GM11168 (cell line): ENCODE measurements around the gene CEL.
"Not testable (repeated sequence)": the region's sequence is repeated elsewhere in the genome, so short reads cannot be mapped to it uniquely, and the experiment has no call there.

Experiments
- in situ Hi-C: fragments of 300-500 bp; cut with MboI; formaldehyde crosslinking; loops from one replicate; pipeline ENCODE4 v1.12.0; 2022; ENCODE audit warnings: low sequenced_read_pairs; ENCODE audit not compliant: unreplicated experiment

CEL gene

GRCh38 chr9:133046196-133046899 is 15.4 kb upstream of the CEL start:
- in situ Hi-C loops = no loop called here

- in situ Hi-C loops = no loop called here
Observed at GRCh38 chr9:133046900-133047295, 14.9 kb upstream of the CEL start.

- in situ Hi-C loops = no loop called here
Observed at GRCh38 chr9:133048595-133048994, 13.2 kb upstream of the CEL start.

DNA sequence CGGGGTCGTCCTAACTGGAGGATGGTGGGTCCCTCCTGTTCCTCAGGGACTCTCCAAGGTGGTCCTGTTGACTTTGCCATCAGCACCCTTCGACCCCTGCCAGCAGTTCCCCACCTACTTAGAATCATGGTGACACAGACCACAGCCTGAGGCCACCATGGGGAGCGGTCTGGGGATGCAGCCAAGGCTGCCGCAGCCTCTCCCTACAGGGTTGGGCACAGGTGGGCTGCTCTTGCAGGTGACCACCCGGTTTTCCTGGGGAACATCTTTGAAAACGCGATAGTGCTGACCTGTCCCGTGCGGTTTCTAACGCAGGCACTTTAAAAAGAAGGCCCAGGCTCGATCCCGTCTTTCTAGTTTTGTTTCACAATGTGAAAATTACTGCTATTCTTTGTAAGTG is 12.7 kb upstream of the CEL start:
- in situ Hi-C loops = no loop called here

GRCh38 chr9:133050142-133050541 is 11.6 kb upstream of the CEL start:
- in situ Hi-C loops = no loop called here

DNA sequence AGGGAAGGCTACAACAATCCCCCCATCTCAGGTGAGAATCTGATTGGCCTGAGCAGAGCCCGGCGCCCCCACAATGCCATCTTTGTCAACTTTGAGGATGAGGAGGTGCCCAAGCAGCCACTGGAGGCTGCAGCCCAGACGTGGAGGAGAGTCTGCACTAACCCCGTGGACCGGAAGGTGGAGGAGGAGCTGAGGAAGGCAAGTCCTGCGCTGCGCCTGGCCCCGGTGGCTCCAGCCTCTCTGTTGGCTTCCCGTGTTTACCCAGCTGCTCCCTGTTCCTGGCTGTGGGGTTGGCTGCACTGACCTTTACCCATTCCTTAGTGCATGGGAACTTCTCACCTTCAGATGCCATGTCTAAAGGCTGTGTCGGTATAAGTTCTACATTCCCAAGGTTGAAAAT is 11.0 kb upstream of the CEL start:
- in situ Hi-C loops = no loop called here

DNA sequence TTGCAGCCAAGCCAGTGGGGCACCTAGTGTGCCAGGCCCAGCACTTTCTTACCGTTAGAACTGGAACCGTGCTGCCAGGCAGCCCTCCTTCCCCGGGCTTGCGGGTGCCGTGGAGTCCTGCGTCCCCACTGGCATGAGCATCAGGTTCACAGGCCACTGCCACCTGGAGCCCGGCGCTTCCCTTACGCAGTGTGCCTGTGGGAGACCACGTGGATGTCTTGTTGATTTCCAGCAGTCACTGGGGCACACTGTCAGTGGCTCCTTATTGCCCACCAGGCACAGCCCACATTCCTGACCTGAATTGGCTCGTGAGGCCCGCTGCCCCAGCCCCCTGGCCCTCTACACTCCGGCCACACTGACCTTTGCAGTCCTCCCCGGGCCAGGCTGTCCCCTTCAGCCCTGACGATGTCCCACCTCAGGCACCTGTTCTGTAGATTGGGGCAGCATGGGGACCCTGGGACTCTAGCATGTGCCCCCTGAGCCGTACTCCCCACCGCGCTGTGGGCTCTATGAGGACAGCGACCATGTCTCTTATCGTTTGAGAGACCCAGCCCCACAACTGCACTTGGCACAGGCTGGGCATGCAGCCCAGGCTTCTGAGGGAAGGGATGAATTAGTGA is 10.4 kb upstream of the CEL start:
- in situ Hi-C loops = no loop called here

DNA sequence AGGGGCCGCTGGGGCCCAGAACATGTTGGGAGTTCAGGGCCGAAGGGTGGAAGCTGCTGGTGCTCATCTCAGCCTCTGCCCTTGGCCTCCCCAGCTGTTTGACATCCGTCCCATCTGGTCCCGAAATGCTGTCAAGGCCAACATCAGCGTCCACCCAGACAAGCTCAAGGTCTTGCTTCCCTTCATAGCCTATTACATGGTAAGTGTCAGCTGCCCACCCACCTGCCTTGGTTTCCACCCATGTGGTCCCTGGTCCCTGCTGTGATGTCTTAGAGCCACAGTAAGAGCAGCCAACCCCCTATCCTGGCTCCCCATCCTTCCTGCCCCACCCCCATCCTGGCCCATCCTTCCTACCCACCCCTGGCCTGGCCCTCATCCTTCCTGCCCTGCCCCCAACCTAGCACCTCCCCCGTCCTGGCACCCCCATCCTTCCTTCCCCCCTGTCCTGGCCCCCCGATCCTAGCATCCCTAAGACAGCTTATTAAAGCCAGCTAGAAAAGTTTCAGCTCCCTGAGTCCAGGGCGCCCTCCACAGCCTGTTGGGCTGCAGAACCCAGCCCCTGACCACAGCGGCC is 9.7 kb upstream of the CEL start:
- in situ Hi-C loops = no loop called here

GRCh38 chr9:133054194-133054890 is 7.4 kb upstream of the CEL start:
- in situ Hi-C loops = no loop called here

DNA sequence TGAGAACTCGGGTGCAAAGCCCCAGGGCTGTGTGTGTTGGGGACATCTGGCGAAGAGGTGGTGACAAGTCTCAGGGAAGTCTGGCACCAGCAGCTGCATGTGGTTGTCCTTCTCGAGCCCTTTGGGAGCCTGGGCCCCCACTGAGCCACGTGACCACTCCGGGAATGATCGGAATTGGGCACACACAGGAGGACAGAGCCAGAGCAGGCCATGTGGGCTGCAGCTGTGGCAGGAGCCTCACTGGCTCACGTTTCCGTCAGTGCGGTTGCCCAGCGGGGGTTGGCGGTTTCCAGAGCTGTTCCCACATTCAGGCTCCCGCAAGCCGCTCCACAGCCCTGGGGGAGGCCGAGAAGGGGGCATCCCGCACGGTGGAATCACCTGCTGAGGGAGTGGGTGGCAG is 6.8 kb upstream of the CEL start:
- in situ Hi-C loops = no loop called here

DNA sequence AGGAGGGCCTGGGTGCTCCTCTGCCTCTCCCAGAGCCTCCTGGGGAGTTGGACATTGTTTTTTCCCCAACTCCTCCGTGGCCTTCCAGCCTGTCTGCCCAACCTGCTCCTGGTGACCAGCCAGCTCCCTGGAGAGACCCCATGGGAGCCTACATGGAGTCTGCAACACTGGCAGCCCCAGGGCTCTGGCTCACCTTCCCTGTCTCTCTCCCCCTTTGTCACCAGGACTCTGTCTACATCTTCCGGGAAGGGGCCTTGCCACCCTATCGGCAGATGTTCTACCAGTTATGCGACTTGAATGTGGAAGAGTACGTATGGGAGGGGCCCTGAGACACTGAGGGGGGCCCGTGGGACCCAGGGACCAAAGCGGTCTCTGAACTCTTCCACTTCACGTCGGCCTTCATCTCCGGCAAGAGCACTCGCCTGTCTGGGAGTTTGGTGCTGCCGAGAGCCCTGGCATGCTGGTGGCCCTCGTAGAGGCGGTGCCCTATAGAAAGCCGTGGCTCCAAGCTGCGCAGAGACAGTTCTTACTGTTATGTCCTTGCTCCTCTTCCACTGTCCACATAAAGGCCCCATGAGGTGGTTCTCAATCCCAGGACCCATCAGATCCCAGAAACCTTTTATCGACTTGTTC is 5.9 kb upstream of the CEL start:
- in situ Hi-C loops = no loop called here

DNA sequence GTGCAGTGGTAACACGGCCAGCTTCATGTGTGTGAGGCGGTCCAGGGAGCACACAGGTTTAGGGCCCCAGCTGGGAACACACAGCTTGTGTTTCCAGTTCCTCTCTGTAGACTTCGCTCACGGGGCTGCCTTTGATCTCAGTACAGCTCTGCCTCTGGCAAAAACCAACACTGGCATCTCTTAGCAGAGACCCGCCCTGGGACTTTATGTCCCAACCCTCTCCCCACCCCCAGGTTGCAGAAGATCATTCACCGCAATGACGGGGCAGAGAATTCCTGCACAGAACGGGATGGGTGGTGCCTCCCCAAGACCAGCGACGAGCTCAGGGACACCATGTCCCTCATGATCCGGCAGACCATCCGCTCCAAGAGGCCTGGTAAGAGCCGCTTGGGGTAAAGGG is 5.2 kb upstream of the CEL start:
- in situ Hi-C loops = no loop called here

GRCh38 chr9:133057006-133057405 is 4.8 kb upstream of the CEL start:
- in situ Hi-C loops = no loop called here

GRCh38 chr9:133057553-133057952 is 4.2 kb upstream of the CEL start:
- in situ Hi-C loops = no loop called here

- in situ Hi-C loops = no loop called here
Observed at GRCh38 chr9:133058071-133058470, 3.7 kb upstream of the CEL start.

DNA sequence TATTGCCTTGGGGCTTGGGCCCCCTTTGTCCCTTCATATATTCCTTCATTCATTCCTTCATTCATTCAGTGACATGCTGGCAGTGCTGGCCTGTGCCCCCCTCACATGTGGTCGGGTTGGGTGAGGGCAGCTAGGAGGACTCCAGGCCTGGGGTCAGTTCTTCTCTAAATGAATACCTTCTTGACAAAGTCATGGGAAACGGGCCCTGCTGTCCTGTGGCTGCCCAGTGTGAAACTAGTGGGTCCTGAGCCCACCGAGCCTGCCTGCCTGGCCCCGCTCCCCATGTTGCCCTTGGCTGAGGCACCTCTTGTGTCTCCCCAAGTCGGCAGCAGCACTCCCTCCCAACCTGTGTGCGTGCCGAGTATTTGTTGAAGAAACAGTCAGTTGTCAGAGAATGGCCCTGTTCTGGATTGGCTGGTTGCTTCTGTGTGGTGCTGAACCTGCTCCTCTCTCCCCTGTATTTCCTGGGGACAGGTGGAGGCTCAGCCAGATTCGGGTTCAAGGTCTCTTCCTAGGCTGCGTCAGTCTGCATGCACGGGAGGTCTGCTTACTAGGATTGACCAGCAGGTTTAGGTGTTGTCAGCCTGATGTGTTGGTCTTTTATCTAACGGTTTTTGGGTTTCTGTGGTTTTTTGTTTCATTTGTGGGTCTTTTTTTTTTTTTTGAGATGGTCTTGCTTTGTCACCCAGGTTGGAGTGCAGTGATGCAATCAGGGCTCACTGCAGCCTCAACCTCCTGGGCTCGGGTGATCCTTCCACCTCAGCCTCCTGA is 3.0 kb upstream of the CEL start:
- in situ Hi-C loops = no loop called here

GRCh38 chr9:133059623-133060022 is 2.2 kb upstream of the CEL start:
- in situ Hi-C loops = no loop called here

DNA sequence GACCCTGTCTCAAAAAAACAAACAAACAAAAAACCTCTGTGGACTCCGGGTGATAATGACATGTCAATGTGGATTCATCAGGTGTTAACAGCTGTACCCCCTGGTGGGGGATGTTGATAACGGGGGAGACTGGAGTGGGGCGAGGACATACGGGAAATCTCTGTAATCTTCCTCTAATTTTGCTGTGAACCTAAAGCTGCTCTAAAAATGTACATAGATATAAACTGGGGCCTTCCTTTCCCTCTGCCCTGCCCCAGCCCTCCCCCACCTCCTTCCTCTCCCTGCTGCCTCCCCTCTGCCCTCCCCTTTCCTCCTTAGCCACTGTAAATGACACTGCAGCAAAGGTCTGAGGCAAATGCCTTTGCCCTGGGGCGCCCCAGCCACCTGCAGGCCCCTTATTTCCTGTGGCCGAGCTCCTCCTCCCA is 1.4 kb upstream of the CEL start:
- in situ Hi-C loops = no loop called here

DNA sequence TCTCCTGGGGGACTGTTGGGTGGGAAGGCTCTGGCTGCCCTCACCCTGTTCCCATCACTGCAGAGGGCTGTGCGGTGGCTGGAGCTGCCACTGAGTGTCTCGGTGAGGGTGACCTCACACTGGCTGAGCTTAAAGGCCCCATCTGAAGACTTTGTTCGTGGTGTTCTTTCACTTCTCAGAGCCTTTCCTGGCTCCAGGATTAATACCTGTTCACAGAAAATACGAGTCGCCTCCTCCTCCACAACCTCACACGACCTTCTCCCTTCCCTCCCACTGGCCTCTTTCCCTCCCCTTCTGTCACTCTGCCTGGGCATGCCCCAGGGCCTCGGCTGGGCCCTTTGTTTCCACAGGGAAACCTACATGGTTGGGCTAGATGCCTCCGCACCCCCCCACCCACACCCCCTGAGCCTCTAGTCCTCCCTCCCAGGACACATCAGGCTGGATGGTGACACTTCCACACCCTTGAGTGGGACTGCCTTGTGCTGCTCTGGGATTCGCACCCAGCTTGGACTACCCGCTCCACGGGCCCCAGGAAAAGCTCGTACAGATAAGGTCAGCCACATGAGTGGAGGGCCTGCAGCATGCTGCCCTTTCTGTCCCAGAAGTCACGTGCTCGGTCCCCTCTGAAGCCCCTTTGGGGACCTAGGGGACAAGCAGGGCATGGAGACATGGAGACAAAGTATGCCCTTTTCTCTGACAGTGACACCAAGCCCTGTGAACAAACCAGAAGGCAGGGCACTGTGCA is 590 bp upstream of the CEL start:
- in situ Hi-C loops = not testable (repeated sequence)
